HG03520 (cell line): ENCODE results near the gene SATB2.

ENCODE experiments used
- ATAC-seq: cut with Tn5 transposase; IDR thresholded peaks from one replicate; pipeline ENCODE4 v1.9.1; 2021; ENCODE audit warnings: mild to moderate bottlenecking, moderate library complexity; ENCODE audit not compliant: unreplicated experiment

The SATB2 gene

DNA sequence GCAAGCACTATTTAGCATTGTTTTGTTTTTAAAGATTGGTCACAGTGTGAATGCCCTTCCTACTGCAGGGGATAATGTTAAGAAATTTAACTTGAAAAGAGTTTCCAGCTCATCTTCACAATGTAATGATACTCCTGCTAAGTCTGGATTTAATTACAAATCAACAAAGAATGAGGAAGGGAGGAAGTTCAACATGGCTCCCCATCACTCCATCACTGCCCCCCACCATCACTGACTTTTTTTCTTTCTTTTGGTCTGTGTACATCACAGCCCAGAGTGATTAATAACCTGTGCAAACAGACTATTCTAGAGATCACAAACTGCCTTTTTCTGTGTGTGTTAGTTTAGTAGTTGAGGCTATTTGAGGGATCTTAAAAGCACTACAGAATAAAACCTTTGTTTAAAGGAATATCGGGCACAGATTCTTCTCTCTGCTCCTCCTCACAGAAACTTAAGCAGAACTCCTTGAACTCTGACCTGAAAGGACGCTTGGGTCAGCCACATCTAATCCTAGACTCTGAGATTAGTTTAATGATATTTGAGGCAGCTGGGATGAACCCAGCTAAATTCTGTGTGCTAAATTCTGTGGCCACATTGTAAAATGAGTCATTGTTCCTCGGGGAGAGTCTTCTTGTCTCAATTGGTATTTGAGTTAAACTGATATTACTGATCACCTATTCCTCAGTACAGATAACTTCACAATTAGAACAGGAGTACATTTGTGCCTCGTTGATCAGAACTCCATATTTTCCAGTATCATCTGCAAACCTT, 47.8 kb downstream of the SATB2 start:
- no peak for ATAC-seq

DNA sequence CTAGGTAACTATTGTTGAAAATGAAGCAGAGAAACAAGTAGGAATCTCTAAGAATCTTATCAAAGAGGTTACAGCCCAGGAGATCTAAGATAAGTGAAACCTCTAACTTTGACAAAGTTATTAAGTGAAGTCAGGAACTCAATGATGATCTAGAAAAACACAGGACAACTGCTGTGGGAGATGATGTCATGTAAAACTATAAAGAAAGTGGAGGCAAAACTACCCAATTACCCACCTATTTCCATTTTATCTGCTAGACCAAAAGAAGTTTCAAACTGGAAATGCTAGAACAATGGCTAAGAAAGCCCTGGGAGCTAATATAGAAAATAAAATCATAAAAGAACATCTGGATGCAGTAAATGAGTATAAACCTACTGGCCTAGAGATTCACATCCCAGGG, 50.3 kb downstream of the SATB2 start:
- ATAC-seq: no peak

DNA sequence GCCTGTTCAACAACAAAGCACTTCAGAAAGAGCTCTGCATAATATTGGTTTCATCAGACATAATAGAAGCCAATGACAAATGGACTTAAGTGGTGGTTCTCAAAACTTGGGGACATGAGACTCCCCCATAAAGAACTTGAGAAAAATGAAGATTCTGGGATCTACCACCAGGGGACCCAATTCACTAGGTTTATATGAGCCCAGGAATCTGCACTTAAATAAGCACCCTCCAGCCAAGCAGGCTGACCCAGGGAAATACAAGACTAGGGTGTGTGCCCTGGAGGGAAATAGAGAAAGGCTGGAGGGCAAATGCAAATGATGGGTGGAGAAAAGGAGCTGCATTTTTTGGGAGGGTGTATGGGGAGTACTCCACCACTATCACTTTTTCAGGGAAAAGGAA, 52.5 kb downstream of the SATB2 start:
- no peak for ATAC-seq

DNA sequence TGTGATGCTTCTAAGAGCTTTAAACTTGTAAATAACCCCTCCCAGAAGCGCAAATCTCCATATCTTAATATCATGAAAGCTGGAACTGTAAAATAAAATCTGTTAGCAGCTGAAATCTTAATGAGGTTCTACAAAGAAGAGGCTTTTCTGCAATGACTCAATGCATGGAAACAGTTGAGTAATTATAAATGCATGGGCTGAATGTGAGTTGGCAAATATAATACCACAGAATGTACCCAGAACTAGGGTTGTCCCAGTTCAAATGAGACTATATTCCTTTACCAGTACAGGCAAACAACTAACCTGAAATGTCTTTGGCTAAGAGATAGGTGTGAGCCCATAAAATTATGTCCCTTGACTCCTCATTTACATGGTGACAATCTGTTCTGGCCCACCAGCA, 52.9 kb downstream of the SATB2 start:
- ATAC-seq: no peak

DNA sequence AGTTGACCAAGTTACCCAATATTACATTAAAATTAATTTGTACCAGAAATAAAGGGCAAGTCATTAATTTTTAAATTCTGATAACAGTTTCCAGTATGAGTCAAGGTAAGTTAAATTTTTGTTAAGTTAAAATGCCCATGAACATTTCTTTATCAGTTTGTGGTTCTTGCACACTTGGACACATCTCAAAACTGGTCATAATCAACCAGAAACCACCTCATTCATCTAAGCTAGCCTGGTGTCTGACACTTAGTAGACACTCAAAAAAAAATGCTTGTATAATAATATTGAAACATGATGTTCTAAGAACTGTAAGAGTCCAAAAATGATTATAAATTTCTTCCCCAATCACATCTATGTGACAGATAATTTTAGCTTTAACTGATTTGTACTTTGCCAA, 62.4 kb downstream of the SATB2 start:
- ATAC-seq: no peak

DNA sequence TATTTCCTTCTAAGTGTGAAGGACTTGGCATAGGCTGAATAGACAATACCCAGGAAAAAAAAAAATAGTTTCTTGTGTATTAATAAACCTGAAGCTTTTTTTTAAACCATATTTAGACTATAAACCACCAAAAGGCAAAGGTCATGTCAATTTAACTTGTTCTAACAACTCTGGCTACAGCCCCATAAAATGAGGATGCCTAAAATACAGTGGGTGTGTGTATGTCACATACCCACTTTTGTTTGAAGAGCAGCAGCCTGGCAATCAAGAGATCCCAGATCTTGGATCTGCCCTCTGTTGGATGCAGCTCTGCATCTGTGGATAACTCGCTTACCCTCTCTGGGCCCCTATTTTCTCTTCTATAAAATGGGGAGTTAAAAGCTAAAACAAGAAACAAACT, 65.4 kb downstream of the SATB2 start:
- no peak for ATAC-seq

DNA sequence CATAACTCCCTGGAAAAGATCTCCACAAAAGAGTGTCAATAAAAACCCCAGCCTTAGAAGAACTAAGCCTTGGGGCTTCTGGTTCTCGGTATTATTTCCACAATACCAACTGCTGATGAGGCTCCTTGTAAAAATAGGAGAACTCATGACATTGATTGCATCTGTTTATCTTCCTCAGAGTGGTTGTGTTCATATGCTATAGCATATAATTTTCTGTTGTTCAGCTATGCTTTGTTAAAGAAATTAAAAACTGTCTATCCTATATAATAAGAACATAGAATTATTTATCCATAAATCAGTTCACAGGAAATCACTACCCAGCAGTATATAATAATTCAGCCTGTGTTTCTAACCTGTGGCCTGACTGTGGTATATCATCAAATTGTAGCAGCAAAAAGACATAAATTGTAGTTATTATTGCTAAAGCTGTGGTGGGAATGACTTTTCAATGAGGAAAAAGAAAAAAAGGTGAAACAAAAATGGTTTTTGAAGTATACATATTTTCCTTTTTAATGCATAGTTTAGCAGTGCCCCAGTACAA, 68.9 kb downstream of the SATB2 start:
- ATAC-seq: no peak

DNA sequence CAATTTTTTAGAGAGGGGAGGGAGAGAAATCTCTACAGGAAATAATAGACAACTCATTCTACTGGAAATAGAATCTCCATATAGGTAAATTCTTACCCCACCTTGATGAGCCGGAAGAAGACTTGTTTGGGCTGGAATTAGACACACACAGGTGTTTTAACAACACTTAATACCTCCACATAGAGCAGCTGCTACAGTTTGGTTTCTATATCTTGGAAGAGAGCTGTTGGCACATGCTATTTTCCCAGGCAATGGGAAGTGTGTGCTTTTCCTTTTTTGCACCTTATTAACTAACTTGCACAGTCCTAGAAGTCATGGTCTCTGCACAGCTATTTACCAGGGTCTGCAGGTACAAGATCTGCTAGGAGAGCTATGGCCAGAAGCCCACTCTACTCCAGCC, 73.7 kb downstream of the SATB2 start:
- ATAC-seq: no peak

DNA sequence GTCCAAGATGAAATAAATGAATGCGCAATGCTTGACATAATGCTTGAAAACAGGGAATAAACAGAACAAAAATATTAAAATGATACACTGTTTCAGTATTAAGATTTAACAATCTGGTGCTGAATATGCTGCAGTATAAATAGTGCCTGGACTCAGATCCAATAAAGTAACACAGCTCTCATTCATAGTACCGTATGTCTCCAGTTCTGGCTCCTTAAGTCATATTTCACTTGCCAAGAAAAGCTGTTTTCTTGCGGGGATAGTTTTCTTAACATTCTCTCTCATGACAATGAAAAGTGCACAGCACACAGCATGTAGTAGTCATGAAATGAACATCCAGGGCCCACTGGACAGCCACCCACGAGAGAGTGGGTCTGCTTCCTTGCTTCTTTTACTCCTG, 74.7 kb downstream of the SATB2 start:
- ATAC-seq: no peak

DNA sequence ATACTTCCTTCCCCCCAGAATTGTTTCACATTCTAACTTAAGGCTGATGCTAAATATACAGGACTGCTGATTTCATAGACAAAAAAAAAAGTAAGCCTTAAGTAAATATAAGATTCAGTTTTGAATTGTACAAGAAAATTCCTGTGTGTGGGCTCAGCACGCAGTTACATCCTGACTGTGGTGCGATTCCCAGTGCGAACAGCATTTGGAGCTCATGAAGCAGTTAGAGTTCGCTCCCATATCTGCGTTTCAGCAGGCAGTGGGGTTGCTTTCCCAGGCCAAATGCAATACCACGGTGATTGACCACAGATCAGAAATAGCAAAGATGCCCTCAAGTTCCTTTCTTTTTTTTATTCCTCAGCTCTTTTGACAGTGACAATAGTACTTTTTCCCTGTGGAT, 75.6 kb downstream of the SATB2 start:
- no peak for ATAC-seq

DNA sequence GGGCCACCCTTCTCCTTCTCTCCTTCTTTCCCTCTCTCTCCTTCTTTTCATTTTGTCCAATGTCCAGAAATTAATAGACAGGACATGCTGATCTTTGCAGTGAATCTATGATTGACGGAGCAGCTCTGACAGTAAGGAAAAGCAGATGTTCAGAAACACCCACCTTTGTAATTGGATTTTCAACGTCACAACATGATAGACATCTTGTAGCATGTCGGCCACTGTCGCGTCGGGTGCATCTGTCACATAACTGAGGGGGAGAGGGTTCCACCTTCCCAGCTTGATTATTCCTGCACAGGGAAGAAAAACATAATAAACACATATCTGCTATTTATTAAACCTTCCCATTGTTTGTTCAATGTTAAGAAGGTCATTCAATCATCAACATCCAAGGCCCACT, 76.2 kb downstream of the SATB2 start:
- no peak for ATAC-seq

DNA sequence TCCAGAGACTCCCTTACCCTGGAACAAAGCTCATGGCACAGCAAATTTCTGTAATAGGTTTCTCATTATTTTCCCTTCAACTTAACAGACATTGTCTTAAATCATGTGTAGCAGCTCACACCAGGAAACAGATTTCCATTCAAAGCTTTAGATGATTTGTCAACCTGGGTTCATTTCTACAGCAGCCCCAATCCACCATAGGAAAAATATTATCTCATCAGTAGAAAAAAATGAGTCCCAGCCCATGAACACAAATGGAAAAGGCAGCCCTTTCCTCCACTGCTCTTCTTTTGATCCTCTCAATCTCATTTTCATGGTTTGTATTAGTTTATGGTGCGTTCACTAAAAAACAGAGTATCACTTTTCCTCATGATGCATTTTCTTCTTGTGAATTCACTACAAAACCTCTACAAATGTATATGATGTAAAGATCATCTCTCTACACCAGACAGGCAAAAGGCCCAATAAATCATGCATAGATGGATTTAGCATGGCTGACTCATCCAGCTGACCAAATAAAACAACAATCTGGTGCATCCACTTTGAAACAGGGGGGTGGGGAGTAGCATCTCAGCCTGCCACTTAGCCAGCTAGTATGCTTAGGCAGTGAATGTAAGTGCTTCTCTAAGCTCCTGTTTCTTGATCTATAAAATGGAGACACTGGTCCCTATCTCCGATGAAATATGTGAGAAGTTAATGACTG, 78.6 kb downstream of the SATB2 start:
- no peak for ATAC-seq

DNA sequence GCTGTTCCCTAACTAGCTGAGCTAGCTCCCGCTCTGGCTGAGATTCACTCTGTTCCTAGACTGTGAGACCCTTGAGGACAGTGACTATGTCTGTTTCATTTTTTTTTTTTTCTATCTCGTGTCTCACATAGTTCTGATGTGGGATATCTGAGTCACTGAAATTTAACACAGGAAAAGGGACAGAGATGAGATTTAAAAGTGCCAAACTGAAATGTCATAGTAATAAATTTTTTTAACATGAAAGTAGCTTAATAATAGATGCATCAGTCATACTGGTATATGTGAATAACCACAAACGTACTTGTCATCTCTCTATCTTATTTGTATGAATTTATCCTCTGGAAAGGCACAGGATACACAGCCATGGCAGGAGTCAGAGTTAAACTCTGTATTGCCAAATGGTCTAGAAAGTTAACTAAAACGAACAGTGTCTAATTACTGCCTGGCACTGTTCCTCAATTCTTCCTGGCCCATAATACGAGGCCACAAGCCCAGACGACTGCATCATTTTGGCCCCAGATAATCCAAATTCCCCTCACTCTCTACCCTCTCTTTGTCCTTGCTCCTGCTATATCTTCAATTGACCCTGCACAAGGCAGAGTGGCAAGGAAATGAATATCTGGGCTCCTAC, 87.5 kb downstream of the SATB2 start:
- no peak for ATAC-seq

DNA sequence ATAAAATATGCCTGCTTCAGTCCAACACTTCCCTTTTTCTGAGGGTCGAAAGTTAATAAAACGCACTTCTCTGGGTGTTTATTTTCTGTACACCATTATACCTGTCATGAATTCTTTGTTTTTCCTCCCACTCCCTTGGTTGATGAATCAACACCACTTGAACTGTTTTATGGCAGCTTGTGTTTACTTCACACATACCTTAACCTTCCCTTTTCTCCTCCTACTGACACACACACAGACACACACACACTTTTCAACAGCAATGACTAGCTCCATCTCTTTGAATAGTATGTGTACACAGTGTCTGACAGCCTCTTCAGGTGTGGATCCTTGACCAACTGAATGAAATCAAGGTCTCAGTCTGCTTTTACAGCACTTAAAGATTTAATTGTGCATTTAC, 91.3 kb downstream of the SATB2 start:
- ATAC-seq: no peak

DNA sequence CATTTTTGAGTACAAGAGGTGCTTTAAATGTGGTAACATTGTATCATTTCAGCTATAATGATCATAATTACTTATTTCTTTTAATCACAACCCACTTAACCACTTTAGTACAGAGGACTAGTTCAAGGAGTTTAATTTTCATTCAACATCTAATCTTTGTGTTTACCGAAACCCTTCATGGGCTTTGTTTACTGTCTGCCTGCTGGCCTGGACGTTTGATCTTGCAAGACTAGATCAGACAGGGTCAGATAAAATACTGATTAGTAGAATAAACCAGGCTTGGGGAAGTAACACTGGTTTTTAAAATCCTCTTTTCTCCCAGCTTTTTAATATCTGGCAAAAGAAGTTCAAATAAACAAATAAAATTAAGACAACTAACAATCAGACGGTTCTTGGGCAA, 93.6 kb downstream of the SATB2 start:
- no peak for ATAC-seq

DNA sequence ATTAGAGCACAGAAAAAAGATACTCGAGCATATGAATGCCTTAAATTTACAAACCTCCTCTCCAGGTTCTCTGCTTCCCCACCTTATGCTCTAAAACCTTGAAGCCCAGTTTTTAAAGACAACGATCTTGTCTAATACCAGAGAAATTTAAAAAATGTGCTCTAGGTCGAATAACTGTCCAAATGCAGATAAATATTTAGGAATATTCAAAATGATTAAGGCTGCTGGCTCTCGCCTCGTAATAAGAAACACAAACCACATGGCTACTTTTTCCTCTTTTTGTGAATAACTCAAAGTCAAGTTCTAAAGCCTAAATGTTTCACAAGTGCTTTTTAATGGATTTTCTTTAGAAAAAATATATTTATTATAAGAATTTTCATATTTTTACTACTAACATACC, 101.3 kb downstream of the SATB2 start:
- ATAC-seq: no peak

DNA sequence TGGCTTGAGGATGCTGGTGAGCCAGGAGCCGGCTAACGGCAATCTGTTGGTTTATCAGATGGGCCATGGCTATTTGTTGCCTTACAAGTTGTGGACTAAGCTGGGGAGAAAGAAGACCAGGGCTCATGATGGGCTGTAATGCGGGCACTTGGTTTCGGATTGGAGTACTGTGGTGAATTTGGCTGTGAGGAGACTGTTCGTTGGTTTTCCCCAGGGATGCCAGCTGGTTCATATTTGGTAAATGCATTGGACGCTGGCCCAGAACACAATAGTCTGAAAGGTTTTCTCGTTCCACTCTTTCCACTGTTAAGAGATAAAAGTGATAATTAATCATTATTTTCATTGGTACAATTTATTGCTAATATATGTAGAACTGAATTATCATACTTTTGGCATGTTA, 108.9 kb downstream of the SATB2 start:
- ATAC-seq: no peak

DNA sequence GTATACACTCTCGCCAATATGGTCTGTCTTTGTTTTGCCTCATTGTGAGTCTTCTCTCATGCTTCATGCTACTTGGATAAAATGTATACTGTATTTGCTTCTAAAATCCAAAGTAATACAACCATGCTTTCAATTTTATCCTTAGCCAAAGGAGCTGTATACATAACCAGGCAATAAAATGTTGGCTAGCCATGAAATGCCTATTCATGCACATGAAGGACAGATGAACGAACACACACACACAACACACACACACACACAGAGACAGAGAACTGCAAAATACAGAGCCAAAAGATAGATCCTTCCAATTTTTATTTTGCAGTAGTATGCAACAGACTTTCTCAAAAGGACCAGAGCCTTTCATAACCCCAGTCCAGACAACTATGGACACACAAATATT, 113.7 kb downstream of the SATB2 start:
- no peak for ATAC-seq

DNA sequence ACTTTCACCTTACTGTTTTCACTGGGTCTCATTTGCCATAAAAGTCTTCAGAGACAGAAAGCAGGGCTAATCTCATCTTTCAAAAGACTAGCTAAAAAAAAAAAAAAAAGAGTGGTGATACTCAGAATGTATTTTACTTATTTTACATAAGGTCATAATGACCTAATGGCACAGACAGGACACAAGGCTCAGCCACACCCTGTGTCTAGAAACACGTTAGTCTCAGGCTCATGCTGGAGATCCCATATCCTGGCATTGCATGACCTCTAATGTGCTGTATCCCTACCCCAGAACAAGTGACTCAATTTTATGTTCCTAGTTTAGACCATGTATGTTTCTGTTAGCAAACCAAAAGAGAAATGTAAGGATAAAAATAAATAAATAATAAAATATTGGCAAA, 115.4 kb downstream of the SATB2 start:
- ATAC-seq: no peak

DNA sequence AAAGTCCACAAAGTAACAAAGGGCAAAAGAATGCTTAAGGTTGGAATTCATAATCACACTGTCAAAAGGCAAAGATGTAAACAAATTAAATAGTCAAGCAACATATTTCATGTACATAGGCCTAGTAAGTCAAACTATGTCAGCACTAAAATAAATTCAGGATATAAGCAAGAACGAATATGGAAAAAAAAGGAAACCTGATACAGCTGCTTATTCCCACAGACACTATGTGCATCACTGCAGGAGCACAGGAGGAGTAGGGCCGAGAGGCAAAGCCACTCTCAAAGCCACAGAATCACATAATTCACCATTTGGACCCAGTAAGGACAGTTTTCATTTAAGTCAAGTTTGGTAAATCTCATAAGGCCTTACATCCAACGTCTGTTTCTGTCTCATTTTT, 116.6 kb downstream of the SATB2 start:
- no peak for ATAC-seq

DNA sequence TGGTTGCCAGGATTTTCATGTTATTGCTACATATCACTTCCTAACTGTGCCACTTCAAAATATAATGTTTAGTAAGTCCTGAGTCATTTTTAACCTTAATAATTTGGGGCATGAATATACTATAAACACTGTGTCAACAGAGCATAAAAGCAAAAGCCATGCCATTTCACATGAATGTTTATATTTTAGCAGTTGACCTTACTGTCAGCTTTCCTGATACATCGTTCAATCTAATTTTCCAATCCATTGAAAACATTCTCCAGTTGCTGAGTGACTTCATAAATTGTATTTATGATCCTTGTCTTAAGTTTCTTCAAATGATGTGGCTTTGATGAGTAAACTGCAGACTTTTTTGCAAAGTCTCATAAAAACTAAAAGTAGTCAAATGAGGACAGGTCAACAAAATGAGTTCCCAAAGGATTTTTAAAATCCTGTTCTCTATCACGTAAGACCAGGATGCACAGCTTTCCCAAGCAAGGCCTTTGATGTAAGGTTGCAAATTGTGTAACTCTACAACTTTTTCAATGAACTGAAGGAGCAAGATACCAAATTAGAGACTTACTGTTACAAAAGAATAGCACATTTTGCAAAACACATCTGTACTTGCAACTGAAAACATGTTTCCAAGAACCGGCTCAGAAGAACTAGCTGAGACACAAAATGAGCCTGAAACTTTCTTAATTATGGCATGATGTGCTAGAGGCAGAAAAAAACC, 117.7 kb downstream of the SATB2 start:
- ATAC-seq: no peak
